ENCODE measurements around the gene RAB8A.

RAB8A gene

DNA sequence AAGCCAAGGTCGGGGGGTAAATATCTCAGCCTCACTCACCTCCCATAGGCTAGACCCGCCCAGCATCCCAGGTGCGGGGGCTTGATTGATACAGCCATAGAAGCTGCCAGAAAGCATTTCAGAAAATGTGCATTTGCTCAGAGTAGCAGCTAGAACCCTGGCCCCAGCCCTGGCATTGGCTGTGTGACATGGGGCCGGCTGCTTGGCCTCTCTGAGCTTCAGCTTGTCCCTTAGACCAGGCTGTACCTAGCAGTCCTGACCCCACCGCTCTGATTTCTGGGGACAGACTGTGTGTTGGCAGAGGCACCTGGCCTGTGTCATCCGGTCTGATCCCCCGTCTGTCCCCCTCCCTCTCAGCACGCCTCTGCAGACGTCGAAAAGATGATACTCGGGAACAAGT, 15.4 kb downstream of the RAB8A start:
- no peak overlapping the region for H3K27ac ChIP-seq (ENCODE audit: low read length)
- H3K4me3 ChIP-seq (ENCODE audit: low read length in 2 of 2), result no peak overlapping the region
- no peak overlapping the region for H3K9ac ChIP-seq (ENCODE audit: low read length in 2 of 2)
- H3K27me3 ChIP-seq (ENCODE audit: control insufficient read depth in 1 of 2, insufficient read depth in 2 of 2, low read length in 2 of 2), result no peaks in the 10 kb centered on the region
- H3K36me3 ChIP-seq (ENCODE audit: control insufficient read depth in 2 of 2, insufficient read depth in 2 of 2, low read length in 2 of 2), result peaks cover 54 to 75% of the 10 kb centered on the region in 2 donors
- H3K9me3 ChIP-seq (ENCODE audit: control insufficient read depth in 2 of 2, low read length in 2 of 2), result no peaks in the 10 kb centered on the region
- H3K4me1 ChIP-seq (ENCODE audit: control insufficient read depth, insufficient read depth, low read length), result no peaks in the 10 kb centered on the region

DNA sequence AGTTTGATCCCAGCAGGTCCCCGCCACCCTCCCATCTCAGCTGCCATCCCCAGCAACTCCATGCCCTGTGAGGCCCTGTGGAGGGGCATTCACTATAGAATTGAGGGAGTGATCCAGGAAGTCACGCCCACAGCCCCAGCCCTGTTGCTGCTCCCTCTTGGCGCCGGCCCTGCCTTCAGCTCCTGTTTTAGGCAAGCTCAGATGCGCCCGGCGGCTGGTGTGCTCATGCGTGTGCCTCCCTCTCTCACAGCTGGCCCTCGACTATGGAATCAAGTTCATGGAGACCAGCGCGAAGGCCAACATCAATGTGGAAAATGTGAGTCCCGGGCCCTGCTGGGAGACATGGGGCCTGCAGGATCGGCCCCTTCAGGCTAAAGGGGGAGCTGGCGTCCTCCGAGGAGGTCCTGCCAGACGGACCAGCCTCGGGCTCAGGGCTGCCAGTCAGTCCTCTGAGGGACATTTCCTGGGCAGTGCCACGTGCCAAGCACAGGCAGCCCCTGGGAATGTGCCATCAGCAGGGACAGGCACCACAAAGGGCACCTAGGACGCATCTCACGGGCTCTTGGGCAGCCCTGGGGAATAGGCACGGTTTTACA, 16.2 kb downstream of the RAB8A start:
- Histone ChIP-seq H3K9me3 (ENCODE audit: control insufficient read depth in 2 of 2, low read length in 2 of 2) (no peaks in the 10 kb centered on the region), H3K4me3 (ENCODE audit: low read length in 2 of 2) (no peak overlapping the region), H3K9ac (ENCODE audit: low read length in 2 of 2) (no peak overlapping the region), H3K4me1 (ENCODE audit: control insufficient read depth, insufficient read depth, low read length) (no peaks in the 10 kb centered on the region), H3K27me3 (ENCODE audit: control insufficient read depth in 1 of 2, insufficient read depth in 2 of 2, low read length in 2 of 2) (no peaks in the 10 kb centered on the region), H3K36me3 (ENCODE audit: control insufficient read depth in 2 of 2, insufficient read depth in 2 of 2, low read length in 2 of 2) (peaks cover 54 to 77% of the 10 kb centered on the region in 2 donors), H3K27ac (ENCODE audit: low read length) (no peak overlapping the region)

DNA sequence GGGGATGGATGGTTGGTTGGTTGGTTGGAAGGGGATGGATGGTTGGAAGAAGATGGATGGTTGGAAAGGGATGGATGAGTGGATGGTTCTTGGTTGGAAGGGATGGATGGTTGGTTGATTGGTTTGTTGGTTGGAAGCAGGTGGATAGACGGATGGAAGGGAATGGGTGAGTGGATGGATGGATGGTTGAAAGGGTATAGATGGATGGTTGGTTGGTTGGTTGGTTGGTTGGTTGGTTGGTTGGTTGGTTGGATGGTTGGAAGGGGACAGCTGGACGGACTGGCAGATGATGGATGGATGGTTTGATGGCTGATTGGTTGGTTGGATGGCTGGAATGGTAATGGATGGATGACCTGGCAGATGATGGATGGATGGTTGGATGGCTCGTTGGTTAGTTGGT, 20.0 kb downstream of the RAB8A start:
- Histone ChIP-seq H3K27ac (ENCODE audit: low read length) (no peak overlapping the region), H3K4me3 (ENCODE audit: low read length in 2 of 2) (no peak overlapping the region), H3K9ac (ENCODE audit: low read length in 2 of 2) (no peak overlapping the region), H3K4me1 (ENCODE audit: control insufficient read depth, insufficient read depth, low read length) (no peaks in the 10 kb centered on the region), H3K27me3 (ENCODE audit: control insufficient read depth in 1 of 2, insufficient read depth in 2 of 2, low read length in 2 of 2) (no peaks in the 10 kb centered on the region), H3K9me3 (ENCODE audit: control insufficient read depth in 2 of 2, low read length in 2 of 2) (no peaks in the 10 kb centered on the region), H3K36me3 (ENCODE audit: control insufficient read depth in 2 of 2, insufficient read depth in 2 of 2, low read length in 2 of 2) (peaks cover 47 to 61% of the 10 kb centered on the region in 2 donors)

DNA sequence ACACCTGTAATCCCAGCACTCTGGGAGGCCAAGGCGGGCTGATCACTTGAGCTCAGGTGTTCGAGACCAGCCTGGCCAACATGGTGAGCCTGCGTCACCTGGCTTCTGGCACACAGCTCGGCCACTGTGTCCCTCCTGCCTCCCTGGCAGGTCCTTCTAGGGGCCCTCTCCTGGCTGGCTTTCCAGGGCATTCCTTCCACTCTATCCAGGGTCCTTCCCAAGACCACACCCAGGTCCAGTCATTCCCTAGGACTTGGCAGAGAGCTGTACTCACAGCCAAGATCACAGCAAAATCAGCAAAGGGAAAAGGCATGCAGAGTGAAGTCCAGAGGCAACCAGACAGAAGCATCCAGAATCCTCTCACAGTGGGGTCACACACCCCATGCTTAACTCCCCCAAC, 22.1 kb downstream of the RAB8A start:
- no peaks in the 10 kb centered on the region for H3K9me3 ChIP-seq (ENCODE audit: control insufficient read depth in 2 of 2, low read length in 2 of 2)
- H3K4me3 ChIP-seq (ENCODE audit: low read length in 2 of 2), result no peak overlapping the region
- peaks cover 28 to 43% of the 10 kb centered on the region in 2 donors for H3K36me3 ChIP-seq (ENCODE audit: control insufficient read depth in 2 of 2, insufficient read depth in 2 of 2, low read length in 2 of 2)
- no peak overlapping the region for H3K9ac ChIP-seq (ENCODE audit: low read length in 2 of 2)
- H3K27me3 ChIP-seq (ENCODE audit: control insufficient read depth in 1 of 2, insufficient read depth in 2 of 2, low read length in 2 of 2), result no peaks in the 10 kb centered on the region
- no peak overlapping the region for H3K27ac ChIP-seq (ENCODE audit: low read length)
- H3K4me1 ChIP-seq (ENCODE audit: control insufficient read depth, insufficient read depth, low read length), result no peaks in the 10 kb centered on the region

DNA sequence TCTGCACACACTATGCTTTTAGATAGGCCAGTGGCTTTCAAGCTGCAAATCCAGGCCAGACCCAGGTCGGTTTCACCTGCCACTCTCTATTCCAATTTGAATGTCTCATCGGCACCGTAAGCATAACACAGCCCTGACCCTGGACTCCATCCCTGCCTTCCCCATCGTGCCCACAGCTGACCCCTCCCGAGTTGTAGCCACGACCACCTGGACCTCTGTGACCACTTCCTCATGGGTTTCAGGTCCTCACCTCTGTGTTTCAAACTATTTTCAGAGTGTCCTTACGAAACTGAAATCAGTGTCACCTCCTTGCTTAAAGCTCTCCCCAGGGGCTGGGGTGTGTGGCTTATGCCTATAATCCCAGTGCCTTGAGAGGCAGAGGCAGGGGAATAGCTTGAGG, 22.8 kb downstream of the RAB8A start:
- Histone ChIP-seq H3K27me3 (ENCODE audit: control insufficient read depth in 1 of 2, insufficient read depth in 2 of 2, low read length in 2 of 2) (no peaks in the 10 kb centered on the region), H3K36me3 (ENCODE audit: control insufficient read depth in 2 of 2, insufficient read depth in 2 of 2, low read length in 2 of 2) (peaks cover 25 to 36% of the 10 kb centered on the region in 2 donors), H3K9ac (ENCODE audit: low read length in 2 of 2) (no peak overlapping the region), H3K4me1 (ENCODE audit: control insufficient read depth, insufficient read depth, low read length) (no peaks in the 10 kb centered on the region), H3K4me3 (ENCODE audit: low read length in 2 of 2) (no peak overlapping the region), H3K9me3 (ENCODE audit: control insufficient read depth in 2 of 2, low read length in 2 of 2) (no peaks in the 10 kb centered on the region), H3K27ac (ENCODE audit: low read length) (no peak overlapping the region)

DNA sequence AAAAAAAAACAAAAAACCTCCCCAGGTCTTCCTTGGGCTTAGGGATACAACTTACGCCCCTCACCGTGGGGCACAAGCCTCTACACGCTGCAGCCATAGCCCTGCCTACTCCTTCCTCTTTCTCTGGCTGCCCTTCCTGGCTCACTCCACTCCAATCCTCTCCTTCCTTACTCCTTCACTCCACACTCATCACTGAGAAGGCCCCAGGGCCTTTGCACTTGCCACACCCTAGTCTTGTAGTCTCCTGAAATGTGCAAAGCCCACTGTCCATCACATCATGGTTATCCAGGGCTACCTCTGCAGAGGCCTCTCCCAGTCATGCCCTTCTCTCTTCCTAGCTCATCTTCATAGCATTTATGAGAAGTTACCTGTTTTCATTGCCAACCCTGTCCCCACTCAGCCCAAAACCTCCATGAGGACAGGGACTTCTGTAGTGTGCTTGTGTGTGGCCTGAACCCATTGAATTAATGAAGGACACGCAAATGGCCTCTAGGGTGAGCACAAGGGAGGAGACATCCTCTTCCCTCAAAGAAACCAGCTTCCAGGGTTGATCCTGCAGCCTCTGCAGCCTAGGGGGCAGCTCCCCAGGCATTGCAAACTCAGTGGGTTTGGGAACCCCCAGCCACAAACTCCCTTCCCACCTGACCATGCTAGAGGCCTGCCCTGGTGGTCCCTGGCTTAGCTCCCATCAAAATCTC, 23.9 kb downstream of the RAB8A start:
- H3K9me3 ChIP-seq (ENCODE audit: control insufficient read depth in 2 of 2, low read length in 2 of 2), result no peaks in the 10 kb centered on the region
- H3K27me3 ChIP-seq (ENCODE audit: control insufficient read depth in 1 of 2, insufficient read depth in 2 of 2, low read length in 2 of 2), result no peaks in the 10 kb centered on the region
- no peak overlapping the region for H3K27ac ChIP-seq (ENCODE audit: low read length)
- H3K4me3 ChIP-seq (ENCODE audit: low read length in 2 of 2), result no peak overlapping the region
- peaks cover 22 to 28% of the 10 kb centered on the region in 2 donors for H3K36me3 ChIP-seq (ENCODE audit: control insufficient read depth in 2 of 2, insufficient read depth in 2 of 2, low read length in 2 of 2)
- H3K9ac ChIP-seq (ENCODE audit: low read length in 2 of 2), result no peak overlapping the region
- H3K4me1 ChIP-seq (ENCODE audit: control insufficient read depth, insufficient read depth, low read length), result no peaks in the 10 kb centered on the region

DNA sequence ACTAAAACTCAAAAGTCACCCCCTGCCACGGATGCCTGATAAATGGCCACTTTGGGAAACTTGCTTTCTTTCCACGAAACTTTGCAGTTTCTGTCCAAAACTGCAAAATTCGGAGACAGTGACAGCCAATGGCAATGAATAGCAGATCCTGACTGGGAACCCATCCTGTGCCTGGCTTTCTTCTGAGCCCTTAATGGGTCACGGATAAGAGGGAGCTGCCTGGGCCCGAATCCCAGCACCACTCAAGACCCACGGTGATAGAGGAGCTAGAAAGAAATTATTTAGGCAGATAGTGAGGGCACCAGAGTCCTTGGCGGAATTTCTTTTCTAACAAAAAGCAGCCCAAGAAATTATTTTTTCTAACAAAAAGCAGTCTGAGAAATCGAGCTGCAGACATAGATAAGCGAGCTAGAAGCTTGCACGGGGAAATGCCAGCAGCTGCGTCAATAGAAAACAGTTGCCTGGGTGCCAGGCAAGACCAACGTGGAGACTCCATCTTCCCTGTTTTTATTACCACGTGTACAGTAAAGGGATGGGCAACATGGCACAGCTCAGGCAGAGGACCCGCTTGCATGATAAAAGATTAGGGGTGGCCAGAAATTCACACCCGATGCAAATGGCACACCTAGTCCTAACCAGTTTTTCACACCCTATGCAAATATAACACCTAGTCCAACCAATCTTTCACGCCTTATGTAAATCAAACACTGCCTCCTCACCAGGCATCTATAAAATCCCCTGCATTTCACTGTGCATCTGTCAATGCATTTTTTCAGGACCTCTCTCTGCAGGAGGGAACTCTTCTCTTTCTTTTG, 24.7 kb downstream of the RAB8A start:
- Histone ChIP-seq H3K9ac (ENCODE audit: low read length in 2 of 2) (no peak overlapping the region), H3K36me3 (ENCODE audit: control insufficient read depth in 2 of 2, insufficient read depth in 2 of 2, low read length in 2 of 2) (peaks cover 22 to 28% of the 10 kb centered on the region in 2 donors), H3K4me1 (ENCODE audit: control insufficient read depth, insufficient read depth, low read length) (no peaks in the 10 kb centered on the region), H3K27me3 (ENCODE audit: control insufficient read depth in 1 of 2, insufficient read depth in 2 of 2, low read length in 2 of 2) (no peaks in the 10 kb centered on the region), H3K4me3 (ENCODE audit: low read length in 2 of 2) (no peak overlapping the region), H3K27ac (ENCODE audit: low read length) (no peak overlapping the region), H3K9me3 (ENCODE audit: control insufficient read depth in 2 of 2, low read length in 2 of 2) (no peaks in the 10 kb centered on the region)

DNA sequence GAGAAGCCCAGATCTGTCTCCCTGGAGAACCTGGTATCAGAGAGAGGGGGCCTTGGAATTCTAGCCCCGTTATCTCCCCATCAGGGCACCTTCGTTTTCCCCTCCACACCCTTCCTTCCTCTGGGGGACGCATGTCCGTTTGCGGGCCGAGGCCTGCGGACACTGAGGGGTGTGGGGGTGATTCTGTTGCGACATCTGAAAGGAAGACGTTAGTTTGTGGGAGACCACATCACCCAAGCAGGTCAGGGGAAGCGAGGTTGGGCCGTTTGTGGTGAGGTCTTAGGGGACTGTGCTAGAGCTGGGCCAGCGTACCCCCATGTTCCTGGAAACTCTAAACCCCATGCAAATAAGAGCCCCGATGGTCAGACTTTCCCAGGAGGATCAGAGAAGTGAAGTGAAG, 28.1 kb downstream of the RAB8A start:
- Histone ChIP-seq H3K27ac (ENCODE audit: low read length) (no peak overlapping the region), H3K27me3 (ENCODE audit: control insufficient read depth in 1 of 2, insufficient read depth in 2 of 2, low read length in 2 of 2) (peaks cover 0 to 8% of the 10 kb centered on the region in 2 donors), H3K4me3 (ENCODE audit: low read length in 2 of 2) (no peak overlapping the region), H3K36me3 (ENCODE audit: control insufficient read depth in 2 of 2, insufficient read depth in 2 of 2, low read length in 2 of 2) (no peaks in the 10 kb centered on the region), H3K9ac (ENCODE audit: low read length in 2 of 2) (no peak overlapping the region), H3K4me1 (ENCODE audit: control insufficient read depth, insufficient read depth, low read length) (no peaks in the 10 kb centered on the region), H3K9me3 (ENCODE audit: control insufficient read depth in 2 of 2, low read length in 2 of 2) (no peaks in the 10 kb centered on the region)

DNA sequence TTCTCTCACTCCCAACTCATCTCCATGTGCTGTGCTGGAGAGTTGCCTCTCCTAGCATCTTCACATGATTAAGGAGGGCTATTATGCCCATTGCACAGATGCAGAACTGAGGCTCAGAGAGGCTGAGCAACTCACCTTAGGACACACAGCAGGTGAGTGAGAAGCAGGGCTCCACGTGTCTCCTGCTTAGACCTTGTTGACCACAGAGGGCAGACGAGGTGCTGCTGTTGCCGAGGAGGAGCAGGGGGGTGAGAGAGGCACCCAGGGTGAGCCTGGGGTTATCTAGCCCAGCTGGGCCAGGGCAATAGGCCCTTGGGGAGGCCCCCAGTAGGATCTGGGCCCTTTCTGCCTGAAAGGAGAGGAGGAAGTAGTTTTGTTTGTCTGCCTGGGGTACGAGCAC, 29.4 kb downstream of the RAB8A start:
- H3K9ac ChIP-seq (ENCODE audit: low read length in 2 of 2), result no peak overlapping the region
- H3K36me3 ChIP-seq (ENCODE audit: control insufficient read depth in 2 of 2, insufficient read depth in 2 of 2, low read length in 2 of 2), result no peaks in the 10 kb centered on the region
- no peak overlapping the region for H3K27ac ChIP-seq (ENCODE audit: low read length)

DNA sequence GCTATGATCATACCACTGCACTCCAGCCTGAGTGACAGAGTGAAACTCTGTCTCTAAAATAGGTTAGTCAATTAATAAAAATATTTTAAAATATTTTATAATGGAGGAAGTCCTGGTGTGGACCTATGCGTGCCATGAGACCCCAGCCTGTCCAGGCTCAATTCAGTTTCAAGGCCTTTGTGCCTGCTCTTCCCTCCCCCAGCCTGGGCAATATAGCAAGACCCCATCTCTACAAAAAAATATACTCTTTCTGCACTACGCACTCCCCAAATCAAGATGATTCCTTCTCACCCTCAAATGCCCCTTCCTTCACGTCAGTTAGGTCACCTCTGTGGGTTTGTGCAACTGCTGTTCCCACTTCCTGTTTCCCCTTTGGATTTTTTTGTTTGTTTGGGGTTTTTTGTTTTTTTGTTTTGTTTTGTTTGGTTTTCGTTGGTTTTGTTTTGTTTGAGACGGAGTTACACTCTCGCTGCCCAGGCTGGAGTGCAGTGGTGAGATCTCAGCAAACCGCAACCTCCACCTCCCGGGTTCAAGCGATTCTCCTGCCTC, 30.4 kb downstream of the RAB8A start:
- no peaks in the 10 kb centered on the region for H3K9me3 ChIP-seq (ENCODE audit: control insufficient read depth in 2 of 2, low read length in 2 of 2)
- no peaks in the 10 kb centered on the region for H3K4me1 ChIP-seq (ENCODE audit: control insufficient read depth, insufficient read depth, low read length)
- H3K9ac ChIP-seq (ENCODE audit: low read length in 2 of 2), result no peak overlapping the region
- H3K4me3 ChIP-seq (ENCODE audit: low read length in 2 of 2), result no peak overlapping the region
- H3K36me3 ChIP-seq (ENCODE audit: control insufficient read depth in 2 of 2, insufficient read depth in 2 of 2, low read length in 2 of 2), result no peaks in the 10 kb centered on the region
- H3K27ac ChIP-seq (ENCODE audit: low read length), result no peak overlapping the region
- peaks cover 0 to 8% of the 10 kb centered on the region in 2 donors for H3K27me3 ChIP-seq (ENCODE audit: control insufficient read depth in 1 of 2, insufficient read depth in 2 of 2, low read length in 2 of 2)

More for the DNA sequence above, 29.4 kb downstream of the RAB8A start:
- H3K9me3 ChIP-seq (ENCODE audit: control insufficient read depth in 2 of 2, low read length in 2 of 2), result no peaks in the 10 kb centered on the region
- no peaks in the 10 kb centered on the region for H3K4me1 ChIP-seq (ENCODE audit: control insufficient read depth, insufficient read depth, low read length)
- peaks cover 0 to 8% of the 10 kb centered on the region in 2 donors for H3K27me3 ChIP-seq (ENCODE audit: control insufficient read depth in 1 of 2, insufficient read depth in 2 of 2, low read length in 2 of 2)
- no peak overlapping the region for H3K4me3 ChIP-seq (ENCODE audit: low read length in 2 of 2)
